HG03565 (cell line): ENCODE measurements around the gene FUBP3.
A peak's percentile ranks its signal among the peaks of the same experiment; 100 is the strongest.
"Not testable (repeated sequence)": the region's sequence is repeated elsewhere in the genome, so short reads cannot be mapped to it uniquely, and the experiment has no call there.

Experiments
- ATAC-seq: cut with Tn5 transposase; IDR thresholded peaks from one replicate; pipeline ENCODE4 v1.9.1; 2021; ENCODE audit warnings: mild to moderate bottlenecking, moderate library complexity; ENCODE audit not compliant: unreplicated experiment

Gene FUBP3

DNA sequence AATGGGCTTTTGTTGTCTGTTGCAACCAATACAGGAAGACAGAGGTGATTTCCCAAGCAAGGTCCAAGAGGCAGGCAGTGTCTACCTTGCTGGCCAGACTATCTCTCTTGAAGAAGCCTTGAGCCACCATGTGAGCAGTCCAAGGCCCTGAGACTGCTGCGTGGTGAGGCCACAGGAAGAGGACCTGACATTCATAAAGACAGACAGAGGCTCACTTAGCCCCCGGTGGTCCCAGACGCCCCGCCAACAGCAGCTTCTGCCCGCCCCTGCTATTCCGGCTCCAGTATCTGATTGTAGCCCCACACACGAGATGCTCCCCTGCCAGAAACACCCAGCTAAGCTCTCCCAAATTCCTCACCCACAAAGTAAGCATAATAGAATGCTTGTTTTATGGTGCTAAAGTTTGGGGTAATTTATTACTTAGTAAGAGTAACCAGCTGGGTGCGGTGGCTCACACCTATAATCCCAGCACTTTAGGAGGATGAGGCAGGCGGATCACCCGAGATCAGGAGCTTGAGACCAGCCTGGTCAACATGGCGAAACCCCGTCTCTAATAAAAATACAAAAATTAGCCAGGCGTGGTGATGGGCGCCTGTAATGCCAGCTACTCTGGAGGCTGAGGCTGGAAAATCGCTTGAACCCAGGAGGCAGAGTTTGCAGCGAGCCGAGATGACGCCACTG is 22.8 kb upstream of the FUBP3 start:
- ATAC-seq = no peak

DNA sequence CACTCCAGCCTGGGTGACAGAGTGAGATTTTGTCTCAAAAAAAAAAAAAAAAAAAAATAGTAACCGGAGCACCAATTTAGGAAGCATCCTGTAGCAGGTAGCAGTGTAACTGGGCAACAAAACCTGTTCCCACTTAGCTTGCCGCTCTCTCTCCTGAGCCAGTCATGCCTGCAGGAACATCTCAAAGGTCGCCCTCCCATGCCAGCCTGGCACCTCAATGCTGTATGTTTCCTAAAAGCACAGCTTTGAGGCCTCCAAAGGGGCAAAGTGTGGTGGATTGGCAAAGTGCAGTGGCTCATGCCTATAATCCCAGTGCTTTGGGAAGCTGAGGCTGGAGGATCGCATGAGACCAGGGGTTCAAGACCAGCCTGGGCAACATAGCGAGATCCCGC is 22.3 kb upstream of the FUBP3 start:
- no peak for ATAC-seq

DNA sequence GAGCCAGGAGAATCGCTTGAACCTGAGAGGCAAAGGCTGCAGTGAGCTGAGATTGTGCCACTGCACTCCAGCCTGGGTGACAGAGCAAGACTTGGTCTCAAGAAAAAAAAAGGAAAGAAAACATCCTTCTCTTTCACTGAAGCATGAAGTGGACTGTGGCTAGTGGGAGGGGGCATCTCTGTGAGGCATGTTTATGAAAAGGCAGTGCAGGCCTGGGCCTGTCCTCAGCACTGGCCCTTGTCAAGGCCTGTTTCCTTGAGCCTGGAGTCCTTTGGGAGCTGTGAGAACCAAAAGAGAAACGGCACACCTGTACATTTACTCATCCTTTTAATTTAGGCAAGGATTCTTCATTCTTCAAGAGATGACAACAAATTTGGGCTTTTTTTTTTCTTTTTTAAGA is 18.3 kb upstream of the FUBP3 start:
- no peak for ATAC-seq

DNA sequence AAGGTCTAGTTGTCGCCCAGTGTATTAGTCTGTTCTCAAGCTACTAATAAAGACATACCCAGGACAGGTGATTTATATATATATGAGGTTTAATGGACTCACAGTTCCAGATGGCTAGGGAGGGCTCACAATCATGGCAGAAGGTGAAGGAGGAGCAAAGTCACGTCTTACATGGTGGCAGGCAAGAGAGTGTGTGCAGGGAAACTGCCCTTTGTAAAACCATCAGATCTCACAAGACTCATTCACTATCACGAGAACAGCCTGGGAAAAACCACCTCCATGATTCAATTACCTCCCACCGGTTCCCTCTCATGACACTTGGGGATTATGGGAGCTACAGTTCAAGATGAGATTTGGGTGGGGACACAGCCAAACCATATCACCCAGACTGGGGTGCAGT is 16.9 kb upstream of the FUBP3 start:
- not testable (repeated sequence) for ATAC-seq

DNA sequence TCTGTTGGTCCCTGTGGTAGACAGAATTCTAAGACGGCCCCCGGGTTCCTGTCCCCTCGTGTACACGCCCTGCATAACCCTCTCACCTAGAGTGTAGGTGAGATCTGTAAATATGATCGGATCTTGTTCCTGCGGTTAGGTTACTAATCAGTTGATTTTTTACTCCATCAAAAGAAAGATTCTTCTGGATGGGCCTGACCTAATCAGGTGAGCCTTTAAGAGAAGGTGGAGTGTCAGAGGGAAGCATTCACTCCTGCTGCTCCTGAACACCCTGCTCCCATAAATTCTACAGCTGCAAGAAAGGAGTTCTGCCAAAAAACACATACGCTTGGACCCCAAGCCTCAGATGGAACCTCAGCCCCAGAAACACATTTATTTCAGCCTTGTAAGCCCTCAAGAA is 15.6 kb upstream of the FUBP3 start:
- no peak for ATAC-seq

DNA sequence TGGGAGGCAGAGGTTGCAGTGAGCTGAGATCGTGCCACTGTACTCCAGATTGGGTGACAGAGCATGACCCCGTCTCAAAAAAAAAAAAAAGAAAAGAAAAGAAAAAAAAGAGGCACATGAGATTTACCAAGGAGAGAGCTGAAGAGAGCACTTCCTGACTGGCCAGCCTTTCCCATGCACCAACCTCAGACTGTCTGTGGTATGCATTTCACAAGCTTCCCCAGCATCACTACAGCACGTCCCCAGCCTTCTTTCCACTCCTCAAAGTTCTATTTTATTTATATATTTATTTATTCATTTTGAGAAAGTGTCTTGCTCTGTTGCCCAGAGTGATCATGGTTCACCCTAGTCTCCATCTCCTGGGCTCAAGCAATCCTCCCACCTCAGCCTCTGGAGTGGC is 13.6 kb upstream of the FUBP3 start:
- ATAC-seq = no peak

DNA sequence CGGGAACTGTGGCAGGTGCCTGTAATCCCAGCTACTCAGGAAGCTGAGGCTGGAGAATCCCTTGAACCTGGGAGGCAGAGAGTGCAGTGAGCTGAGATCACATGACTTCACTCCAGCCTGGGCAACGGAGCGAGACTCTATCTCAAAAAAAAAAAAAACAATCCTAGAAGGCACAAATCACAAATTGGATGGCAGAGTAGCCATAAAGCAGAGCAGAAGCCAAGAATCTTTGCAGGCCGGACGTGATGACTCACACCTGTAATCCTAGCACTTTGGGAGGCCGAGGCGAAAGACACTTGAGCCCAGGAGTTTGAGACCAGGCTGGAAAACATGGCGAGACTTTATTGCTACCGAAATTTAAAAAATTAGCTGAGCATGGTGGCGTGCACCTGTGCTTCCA is 9.2 kb upstream of the FUBP3 start:
- ATAC-seq = no peak

DNA sequence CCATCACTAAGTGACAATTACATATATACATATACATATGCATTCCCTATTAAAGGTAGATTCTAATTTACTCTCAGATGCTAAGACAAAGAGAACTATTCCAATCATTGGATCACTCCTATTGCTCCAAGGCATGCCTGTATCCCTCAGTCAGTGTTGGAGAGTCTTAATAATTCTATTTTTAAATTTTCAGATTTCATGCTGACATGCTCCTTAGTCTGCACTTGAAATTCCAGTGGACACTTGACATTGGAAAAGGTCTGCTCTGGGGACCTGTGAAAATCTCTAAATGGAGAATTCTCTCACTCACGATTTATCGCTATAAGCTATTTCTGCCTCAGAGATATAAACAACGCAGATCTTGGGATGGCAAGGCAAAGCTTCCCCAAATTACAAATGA is 3.9 kb upstream of the FUBP3 start:
- ATAC-seq = no peak

DNA sequence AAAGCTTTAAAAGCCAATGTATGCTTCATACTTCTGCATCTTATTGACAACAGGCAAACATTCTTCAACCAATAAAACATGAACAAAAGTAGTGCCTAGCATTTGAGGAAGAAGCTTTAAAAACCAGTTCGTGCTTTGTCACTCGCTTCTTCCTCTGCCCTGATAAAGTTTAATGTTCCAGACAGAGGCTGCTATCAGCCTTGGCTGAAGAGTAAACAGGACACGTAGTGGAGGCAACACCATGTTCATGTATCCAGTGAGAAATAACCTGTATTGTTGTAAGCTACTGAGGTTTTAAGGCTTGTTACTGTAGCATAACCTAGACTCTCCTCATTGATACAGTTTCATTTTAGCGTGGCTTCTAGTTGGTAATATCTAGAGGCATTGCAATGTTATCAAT is 3.2 kb upstream of the FUBP3 start:
- no peak for ATAC-seq

DNA sequence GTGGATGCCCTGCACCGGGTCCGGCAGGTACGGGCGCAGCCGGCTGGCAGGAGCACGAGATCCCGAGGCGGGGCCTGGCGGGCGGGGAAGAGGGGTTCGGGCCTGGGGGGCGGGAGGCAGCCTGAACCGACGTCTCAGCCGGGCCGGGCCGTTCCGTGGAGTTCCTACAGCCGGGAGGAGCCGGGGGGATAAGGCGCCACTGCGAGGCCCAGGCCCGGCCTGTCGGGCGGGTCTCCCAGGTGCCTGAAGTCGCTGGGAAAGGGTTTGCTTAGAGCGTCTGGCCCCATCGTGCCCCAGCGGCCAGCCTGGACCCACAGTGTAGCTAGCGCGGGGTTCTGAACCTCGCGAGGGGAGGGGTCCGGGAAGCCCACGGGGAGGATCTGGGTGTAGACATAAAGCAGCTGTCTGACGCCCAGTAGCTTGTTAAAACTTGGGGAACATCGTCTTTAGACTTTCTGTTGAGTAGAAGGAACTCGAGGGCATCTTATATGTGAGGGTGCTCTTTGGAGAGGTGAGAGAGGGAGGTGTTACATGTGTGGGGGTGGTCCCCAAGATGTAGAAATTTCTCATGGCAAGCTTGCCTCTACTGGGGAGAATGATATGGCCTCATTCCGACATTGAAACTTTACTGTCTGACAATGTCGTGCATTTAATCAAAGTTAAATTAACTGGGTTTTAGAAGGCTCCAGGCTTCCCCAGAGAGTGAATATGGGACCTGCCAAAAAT is 524 bp downstream of the FUBP3 start:
- peak; percentile 24 for ATAC-seq

DNA sequence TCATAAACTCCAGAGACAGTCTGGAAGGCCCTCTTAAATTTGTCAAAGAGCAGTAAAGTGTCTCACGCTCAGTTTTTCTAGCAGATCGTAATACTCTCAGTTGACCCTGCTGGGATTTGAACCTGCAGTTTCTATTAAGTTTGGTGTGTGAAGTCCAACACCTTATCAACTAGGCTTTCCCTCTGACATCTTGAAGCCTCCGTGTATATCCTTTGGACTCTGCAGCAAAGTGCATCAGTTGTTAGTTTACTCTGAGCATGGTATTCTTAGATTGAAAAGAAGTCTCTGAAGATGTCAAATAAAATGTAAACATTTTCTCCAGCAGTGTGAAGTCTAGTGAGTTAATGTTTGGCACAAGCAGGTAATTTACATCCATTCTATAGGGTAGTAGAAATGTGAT is 2.4 kb downstream of the FUBP3 start:
- ATAC-seq = no peak

DNA sequence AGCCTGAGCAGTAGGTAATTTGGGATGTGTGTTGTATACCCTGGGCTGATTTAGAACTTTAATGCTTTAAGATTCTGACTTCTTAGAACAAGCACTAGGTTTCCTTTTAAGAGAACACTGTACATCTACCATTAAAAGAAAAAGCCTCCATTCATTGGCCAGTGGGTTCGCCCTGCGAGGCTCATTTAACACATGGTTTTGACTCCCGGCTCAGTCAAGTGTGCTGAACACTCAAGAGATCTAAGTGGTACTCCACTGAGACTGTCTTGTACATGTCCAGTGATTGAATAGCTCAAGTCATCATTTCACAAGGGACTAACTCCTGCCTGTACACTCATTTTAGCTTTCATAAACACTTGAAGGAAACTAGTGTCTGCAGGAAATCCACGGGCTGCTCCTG is 3.9 kb downstream of the FUBP3 start:
- ATAC-seq = no peak

DNA sequence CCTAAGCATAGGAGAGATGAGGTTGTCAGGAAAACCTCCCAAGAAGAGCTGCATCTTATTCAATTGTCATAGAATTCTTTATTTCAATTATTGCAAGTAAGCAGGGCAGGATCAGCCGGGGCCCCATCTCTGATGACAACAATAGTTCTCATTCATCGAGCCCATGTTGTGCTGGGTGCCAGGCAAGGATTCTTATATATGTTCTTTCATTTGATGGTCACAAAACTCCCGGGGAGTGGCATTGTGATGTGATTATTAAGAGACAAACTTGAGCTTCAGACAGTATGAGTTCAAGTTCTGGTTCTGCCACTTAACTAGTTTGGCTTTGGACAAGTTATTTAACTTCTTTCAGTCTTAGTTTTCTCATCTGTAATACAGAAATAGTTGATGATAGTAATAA is 8.5 kb downstream of the FUBP3 start:
- ATAC-seq = no peak

DNA sequence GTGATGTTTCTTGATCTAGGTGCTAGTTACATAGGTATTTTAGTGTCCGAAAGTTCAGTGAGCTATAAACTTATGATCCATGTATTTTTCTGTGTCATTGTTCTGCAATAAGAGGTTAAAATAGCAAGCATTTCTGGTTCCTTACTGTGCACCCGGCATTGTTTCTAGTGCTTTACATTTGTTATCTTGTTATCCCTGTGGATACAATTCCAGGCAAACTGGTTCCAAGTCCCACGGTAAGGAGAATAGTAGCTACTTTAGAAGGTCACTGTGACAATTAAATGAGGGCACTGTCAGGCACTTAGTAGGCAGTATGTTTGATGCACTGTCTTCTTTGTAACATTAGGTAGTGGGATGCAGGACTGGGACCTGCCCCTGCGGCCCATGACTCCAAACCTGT is 9.0 kb downstream of the FUBP3 start:
- ATAC-seq = no peak

DNA sequence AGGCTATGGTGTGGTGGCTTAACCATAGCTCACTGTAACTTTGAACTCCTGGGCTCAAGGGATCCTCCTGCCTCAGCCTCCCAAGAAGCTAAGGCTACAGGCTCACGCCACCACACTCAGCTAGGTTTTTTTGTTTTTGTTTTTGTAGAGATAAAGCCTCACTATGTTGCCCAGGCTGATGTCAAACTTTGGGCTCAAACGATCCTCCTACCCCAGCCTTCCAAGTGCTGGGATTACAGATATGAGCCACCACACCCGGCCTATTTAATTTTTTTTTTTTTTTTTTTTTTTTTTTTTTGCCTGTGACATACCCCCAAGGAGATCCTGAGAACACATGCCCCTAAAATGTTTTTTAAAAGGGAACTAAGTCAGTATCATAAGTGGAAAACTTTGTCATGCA is 10.4 kb downstream of the FUBP3 start:
- ATAC-seq = no peak

DNA sequence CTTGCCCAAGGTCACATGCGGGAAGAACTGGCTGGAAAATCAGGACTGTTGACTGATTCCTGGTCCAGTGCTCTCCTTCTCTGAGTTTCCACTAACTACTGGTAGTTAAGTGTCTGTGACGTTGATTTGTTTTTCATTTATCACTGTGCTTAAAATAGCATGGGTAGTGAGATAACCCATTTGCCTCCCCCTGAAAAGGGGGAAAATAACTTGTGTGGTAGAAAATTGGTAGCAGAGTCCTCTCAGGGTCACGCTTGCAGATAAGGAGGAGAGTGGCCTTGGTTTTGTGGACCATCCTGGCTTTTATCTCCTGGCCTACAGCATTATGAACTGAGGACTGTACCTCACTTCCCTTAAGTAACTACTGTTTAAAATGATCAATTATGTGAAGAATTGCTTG is 10.9 kb downstream of the FUBP3 start:
- ATAC-seq = no peak

DNA sequence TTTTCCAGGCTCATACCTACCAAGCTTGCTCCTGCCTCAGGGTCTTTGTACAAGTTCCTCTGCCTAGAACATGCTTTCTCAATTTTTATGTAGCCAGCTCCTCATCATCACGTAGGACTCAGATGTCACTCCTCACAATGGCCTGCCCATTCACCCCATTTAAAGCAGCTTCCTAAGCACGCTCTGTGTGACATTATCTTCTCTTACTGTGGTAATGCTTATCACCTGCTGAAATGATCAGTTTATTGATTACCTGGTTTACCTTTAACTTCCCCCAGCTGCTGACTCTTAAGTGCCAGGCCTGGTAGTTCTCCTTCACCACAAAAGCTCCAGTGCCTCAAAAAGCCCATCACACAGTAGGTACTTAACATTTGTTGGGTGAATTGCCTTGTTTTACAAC is 13.6 kb downstream of the FUBP3 start:
- ATAC-seq = no peak

DNA sequence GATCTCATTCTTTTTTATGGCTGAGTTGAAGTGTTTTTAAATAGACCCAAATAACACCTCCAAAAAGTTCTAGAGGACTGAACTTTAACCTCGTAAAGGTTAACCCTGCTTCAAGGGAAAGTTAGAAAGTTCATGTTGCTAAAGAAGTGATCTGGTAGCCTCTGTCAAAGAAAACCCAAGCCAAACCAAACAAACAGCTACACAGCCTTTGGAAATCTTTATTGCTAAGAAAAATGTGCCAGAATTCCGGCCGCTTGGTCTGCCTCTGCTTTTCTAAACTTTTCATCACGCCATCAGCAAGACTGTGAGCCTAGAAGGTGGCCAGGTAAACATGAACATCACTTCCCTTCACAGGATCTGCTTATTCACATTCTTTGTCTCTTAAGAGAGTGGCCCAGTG is 17.9 kb downstream of the FUBP3 start:
- ATAC-seq = no peak

DNA sequence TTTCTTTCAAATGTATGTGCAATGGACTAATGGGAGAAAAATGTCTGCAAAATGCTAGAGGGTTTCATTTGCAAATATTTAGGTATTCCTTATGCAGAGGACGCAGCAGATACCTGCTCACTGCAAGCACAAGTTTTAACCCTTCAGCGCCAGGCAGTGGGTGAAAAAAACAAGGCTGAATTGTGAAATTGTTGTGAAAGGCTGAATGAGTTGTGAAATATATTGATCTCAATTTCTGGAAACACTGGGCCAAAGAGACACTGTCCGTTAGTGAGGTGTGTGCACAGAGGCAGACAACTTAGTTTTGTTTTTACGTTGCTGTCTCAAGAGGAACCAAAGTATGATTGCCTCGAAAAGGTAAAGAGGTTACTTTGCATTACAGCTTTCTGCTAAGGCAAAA is 18.8 kb downstream of the FUBP3 start:
- no peak for ATAC-seq

DNA sequence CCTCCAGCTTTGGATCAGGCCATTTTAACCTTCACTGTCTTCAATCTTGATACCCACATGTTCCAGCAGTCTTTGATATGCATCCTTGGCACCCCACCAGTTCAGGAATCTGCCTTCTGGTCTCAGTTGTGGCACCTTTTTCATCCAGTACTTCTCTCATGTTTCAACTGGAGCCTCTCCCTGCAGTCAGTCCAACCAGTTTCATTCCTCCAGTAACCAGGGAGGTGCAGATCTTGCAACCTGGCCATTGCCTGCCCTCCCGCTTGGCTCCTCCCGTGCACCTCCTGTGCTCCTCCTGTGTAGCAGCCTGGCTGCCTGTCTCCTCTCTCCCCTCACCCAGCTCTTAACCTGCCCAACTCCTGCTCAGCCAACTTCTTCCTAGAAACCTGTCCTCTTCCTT is 20.2 kb downstream of the FUBP3 start:
- ATAC-seq = no peak

DNA sequence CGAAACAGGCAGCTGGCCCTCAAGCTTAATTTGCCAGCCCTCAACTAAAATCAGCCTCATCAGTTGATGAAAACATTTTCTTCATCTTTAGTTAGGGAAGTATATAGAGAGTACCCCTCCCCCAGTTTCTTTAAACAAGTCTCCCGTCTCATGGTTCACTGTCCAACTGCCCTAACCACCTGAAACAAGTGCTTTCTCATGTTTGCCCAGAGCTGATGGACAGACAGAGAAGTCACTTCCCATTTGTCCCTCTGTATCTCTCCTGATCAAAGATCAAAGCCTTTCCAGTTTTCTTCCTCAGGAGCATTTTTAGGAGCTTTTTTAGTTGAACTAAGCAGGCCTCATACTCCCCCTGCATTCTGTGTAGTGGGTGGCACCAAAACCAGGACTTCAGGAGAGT is 21.7 kb downstream of the FUBP3 start:
- no peak for ATAC-seq

DNA sequence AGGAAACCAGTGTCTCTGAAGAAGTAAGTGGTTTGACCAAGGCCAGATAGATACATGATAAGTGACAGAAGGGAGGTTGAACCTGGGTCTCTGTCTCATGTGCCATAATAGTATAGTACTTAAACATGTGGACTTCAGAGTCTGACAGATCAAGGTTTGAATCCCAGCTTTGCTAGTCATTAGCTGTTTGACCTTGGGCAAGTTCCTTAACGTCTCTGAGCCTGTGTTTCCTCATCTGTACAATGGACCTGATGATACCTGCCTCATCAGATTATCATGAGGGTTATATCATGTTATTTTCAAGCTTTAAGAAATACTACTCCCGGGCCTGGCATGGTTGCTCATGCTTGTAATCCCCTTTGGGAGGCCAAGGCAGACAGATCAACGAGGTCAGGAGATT is 24.9 kb downstream of the FUBP3 start:
- ATAC-seq = no peak
